WERI-Rb-1 (cell line): ENCODE results near the gene CNTNAP2.

Source experiments
- DNase-seq: peaks from one replicate; pipeline ENCODE4 v3.0.0-alpha.2; 2020
- H3K27ac ChIP-seq: fragments of 250-450 bp; sonication (Bioruptor Pico); 2 replicates; pipeline ENCODE4 v1.5.1; 2020; ENCODE audit warnings: mild to moderate bottlenecking, moderate library complexity
- H3K27me3 ChIP-seq: fragments of 250-450 bp; sonication (Bioruptor Pico); 2 replicates; pipeline ENCODE4 v1.5.1; 2021; ENCODE audit warnings: mild to moderate bottlenecking, low read depth, moderate library complexity; ENCODE audit not compliant: insufficient read depth, severe bottlenecking
- H3K36me3 ChIP-seq: fragments of 250-450 bp; sonication (Bioruptor Pico); 2 replicates; pipeline ENCODE4 v1.5.1; 2020; ENCODE audit warnings: mild to moderate bottlenecking, moderate library complexity
- H3K4me3 ChIP-seq: 2 replicates; pipeline ENCODE4 v1.5.1; 2011; ENCODE audit warnings: low read depth, mild to moderate bottlenecking, control low read depth, low read length
- H3K9me3 ChIP-seq: fragments of 250-450 bp; sonication (Bioruptor Pico); 2 replicates; pipeline ENCODE4 v1.5.1; 2021; ENCODE audit warnings: mild to moderate bottlenecking, moderate library complexity; ENCODE audit not compliant: severe bottlenecking
- TF ChIP-seq, protein P1 (sequence below): IDR thresholded peaks from 2 replicates; pipeline ENCODE4 v1.5.1; 2011; ENCODE audit warnings: low read depth, mild to moderate bottlenecking, control low read depth, inconsistent platforms, low read length

The CNTNAP2 gene

DNA sequence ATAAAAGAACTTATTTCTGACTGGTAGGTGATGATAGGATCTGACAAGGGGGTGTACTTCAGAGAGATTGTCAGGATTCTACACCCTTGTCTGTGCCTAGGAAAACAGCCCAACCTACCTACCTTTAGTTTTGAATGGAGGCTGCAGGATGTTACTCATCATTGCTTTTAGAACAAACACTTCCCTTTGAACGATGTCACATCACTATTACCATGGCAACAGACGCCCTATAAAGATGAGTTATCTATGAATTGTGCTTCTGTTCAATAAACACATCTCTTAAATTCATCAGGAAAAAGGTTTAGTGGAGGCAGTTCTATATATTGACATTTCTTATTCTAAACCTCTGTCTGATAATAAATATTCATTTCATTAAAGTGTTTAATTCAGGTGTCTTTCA lies 362.4 kb downstream of the CNTNAP2 start:
- no peak overlapping the region for H3K4me3 ChIP-seq

DNA sequence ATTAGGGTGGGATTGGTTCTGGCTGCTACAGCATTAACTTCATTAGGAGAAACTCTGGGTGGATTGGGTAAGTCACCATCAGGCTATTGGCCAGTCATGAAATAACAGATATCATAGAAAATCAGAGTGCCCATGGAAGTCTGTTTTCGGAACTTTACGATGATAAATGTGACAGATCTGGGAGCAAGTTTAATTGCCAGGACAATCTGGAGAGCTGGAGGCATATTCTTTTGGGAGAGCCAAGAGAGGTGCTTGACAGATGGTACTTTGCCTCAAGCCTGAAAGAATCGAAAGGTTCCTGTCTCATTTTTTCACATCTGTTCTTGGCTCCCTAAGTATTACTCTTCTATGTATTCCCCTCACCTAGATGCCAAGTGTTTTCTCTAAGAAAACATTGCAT lies 369.9 kb downstream of the CNTNAP2 start:
- Histone ChIP-seq H3K9me3 (no peaks in the 10 kb centered on the region), H3K36me3 (no peaks in the 10 kb centered on the region), H3K27ac (no peak overlapping the region), H3K27me3 (no peaks in the 10 kb centered on the region), H3K4me3 (no peak overlapping the region)
- TF ChIP-seq, protein P1, sequence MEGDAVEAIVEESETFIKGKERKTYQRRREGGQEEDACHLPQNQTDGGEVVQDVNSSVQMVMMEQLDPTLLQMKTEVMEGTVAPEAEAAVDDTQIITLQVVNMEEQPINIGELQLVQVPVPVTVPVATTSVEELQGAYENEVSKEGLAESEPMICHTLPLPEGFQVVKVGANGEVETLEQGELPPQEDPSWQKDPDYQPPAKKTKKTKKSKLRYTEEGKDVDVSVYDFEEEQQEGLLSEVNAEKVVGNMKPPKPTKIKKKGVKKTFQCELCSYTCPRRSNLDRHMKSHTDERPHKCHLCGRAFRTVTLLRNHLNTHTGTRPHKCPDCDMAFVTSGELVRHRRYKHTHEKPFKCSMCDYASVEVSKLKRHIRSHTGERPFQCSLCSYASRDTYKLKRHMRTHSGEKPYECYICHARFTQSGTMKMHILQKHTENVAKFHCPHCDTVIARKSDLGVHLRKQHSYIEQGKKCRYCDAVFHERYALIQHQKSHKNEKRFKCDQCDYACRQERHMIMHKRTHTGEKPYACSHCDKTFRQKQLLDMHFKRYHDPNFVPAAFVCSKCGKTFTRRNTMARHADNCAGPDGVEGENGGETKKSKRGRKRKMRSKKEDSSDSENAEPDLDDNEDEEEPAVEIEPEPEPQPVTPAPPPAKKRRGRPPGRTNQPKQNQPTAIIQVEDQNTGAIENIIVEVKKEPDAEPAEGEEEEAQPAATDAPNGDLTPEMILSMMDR: no peak
- DNase-seq: no peak

More for the DNA sequence above, 362.4 kb downstream of the CNTNAP2 start:
- TF ChIP-seq, protein P1: no peak
- no peak for DNase-seq
- Histone ChIP-seq H3K36me3 (no peaks in the 10 kb centered on the region), H3K27me3 (no peaks in the 10 kb centered on the region), H3K27ac (no peak overlapping the region), H3K9me3 (no peaks in the 10 kb centered on the region)

DNA sequence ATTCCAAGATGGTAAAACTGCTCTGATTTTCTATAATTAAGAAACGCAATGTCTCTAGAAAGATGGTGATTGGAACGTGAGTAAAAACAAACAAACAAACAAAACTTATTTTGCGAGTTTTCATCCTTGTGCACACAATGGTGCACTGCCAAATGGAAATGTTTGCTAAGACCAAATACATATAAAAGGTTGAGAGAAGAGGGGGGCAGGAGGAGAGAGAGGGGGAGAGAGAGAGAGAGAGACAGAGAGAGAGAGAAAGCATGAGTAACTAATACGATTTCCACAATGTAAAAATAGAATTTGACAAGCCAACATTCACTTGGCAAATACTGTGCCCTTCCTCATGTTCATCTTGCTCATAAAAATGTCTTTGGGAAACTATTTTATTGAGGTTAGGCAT lies 375.4 kb downstream of the CNTNAP2 start:
- TF ChIP-seq, protein P1: no peak
- DNase-seq: no peak
- Histone ChIP-seq H3K36me3 (no peaks in the 10 kb centered on the region), H3K9me3 (no peaks in the 10 kb centered on the region), H3K4me3 (no peak overlapping the region), H3K27ac (no peak overlapping the region), H3K27me3 (no peaks in the 10 kb centered on the region)

DNA sequence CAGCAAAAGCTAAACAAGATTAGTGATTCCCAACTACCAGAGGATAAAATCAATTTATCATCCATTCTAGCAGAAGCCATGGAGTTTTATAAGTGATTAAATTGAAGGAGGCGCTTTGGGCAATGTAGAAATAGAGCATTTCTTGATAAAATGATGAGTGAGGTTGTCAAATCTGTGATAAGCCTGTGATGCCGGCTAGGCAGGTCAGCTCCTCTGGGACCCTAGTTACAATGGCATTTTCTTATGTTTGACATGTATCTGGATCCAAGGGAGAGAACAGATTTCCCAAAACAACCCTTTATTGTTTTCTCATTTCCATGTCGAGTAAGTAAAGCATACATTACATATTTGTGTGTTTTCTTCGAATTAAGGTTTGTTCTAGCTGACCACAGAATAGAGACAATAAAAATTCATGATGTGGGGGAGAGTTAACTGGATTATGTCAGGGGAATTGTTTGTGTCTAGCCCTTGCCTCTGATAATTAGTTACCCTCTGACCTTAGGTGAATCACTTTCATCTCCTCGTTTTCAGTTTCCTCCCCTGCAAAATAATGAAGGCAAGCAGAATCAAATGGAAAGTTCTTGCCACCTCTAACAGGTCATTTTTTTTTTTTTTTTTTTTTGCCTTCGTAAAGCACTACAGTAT lies 378.5 kb downstream of the CNTNAP2 start:
- TF ChIP-seq, protein P1: no peak
- Histone ChIP-seq H3K4me3 (no peak overlapping the region), H3K9me3 (no peaks in the 10 kb centered on the region), H3K36me3 (no peaks in the 10 kb centered on the region), H3K27me3 (no peaks in the 10 kb centered on the region), H3K27ac (no peak overlapping the region)
- no peak for DNase-seq

DNA sequence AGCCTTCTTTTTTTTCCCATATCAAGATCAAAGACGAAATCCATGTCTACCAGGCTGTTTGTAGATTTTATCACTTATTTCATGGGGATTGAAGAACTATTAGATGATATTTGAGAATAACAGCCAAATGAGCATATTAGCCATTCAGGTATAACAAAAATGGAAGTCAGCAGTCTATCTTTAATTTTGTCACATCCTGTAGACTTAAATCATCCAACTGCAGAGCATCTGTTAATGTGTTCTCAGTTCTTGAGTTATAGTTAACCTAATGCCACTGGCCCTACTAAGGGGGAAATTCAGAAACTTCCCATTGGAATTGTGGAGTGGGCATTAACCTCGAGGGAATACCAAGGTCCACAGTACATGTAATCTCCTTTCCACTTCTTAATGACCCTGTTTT lies 380.1 kb downstream of the CNTNAP2 start:
- Histone ChIP-seq H3K9me3 (peaks cover 5% of the 10 kb centered on the region), H3K4me3 (no peak overlapping the region)

More for the DNA sequence above, 380.1 kb downstream of the CNTNAP2 start:
- H3K27me3 ChIP-seq: no peaks in the 10 kb centered on the region
- no peaks in the 10 kb centered on the region for H3K36me3 ChIP-seq
- H3K27ac ChIP-seq: no peak overlapping the region
- TF ChIP-seq, protein P1: no peak
- no peak for DNase-seq
